ENCODE measurements around the gene TNS1. TPM values are rescaled to one million over a fixed set of nuclear protein-coding genes. Genes with fewer than 3 reads are reported as not detected.
A peak's percentile ranks its signal among the peaks of the same experiment; 100 is the strongest.

TNS1 gene
- total RNA-seq, 1 donor from 2014 or later: 828 TPM

- no peak overlapping the region for H3K4me3 ChIP-seq
- TF ChIP-seq CTCF (IDR thresholded peaks at IDR 0.05; ENCODE audit: borderline replicate concordance): no peak
- no peak overlapping the region for H3K27ac ChIP-seq (replicated peaks)
- intact Hi-C loops (cut with micrococcal nuclease): no loop called here
- no peaks in the 10 kb centered on the region for H3K9me3 ChIP-seq (replicated peaks)
- H3K27me3 ChIP-seq (ENCODE audit: low read depth): no peaks in the 10 kb centered on the region
- H3K36me3 ChIP-seq: no peaks in the 10 kb centered on the region
- peak; percentile 2 for DNase-seq
- peaks cover 60% of the 10 kb centered on the region for H3K4me1 ChIP-seq
These were observed 10.7 kb downstream of the TNS1 start for GRCh38 chr2:217992061-217992460.

GRCh38 chr2:217990791-217991465 lies 11.9 kb downstream of the TNS1 start:
- peaks cover 57% of the 10 kb centered on the region for H3K4me1 ChIP-seq

GRCh38 chr2:217990389-217990788 lies 12.4 kb downstream of the TNS1 start:
- no peak for TF ChIP-seq CTCF (IDR thresholded peaks at IDR 0.05; ENCODE audit: borderline replicate concordance)
- H3K9me3 ChIP-seq (replicated peaks): no peaks in the 10 kb centered on the region
- DNase-seq: peak; percentile 12
- no peak overlapping the region for H3K4me3 ChIP-seq
- intact Hi-C loops (cut with micrococcal nuclease): no loop called here
- H3K36me3 ChIP-seq: no peaks in the 10 kb centered on the region
- no peaks in the 10 kb centered on the region for H3K27me3 ChIP-seq (ENCODE audit: low read depth)
- peaks cover 57% of the 10 kb centered on the region for H3K4me1 ChIP-seq
- H3K27ac ChIP-seq (replicated peaks): no peak overlapping the region

More at GRCh38 chr2:217990791-217991465, 11.9 kb downstream of the TNS1 start:
- no peaks in the 10 kb centered on the region for H3K9me3 ChIP-seq (replicated peaks)
- DNase-seq: peak; percentile 14
- no peak for TF ChIP-seq CTCF (IDR thresholded peaks at IDR 0.05; ENCODE audit: borderline replicate concordance)
- H3K27ac ChIP-seq (replicated peaks): no peak overlapping the region
- H3K36me3 ChIP-seq: no peaks in the 10 kb centered on the region
- no peaks in the 10 kb centered on the region for H3K27me3 ChIP-seq (ENCODE audit: low read depth)
- intact Hi-C loops (cut with micrococcal nuclease): no loop called here
- no peak overlapping the region for H3K4me3 ChIP-seq

GRCh38 chr2:217989221-217989948 lies 13.4 kb downstream of the TNS1 start:
- Histone ChIP-seq H3K4me3 (peak overlapping the region; percentile 43), H3K4me1 (peaks cover 54% of the 10 kb centered on the region), H3K27ac (replicated peaks) (peak overlapping the region; percentile 84), H3K36me3 (no peaks in the 10 kb centered on the region), H3K9me3 (replicated peaks) (no peaks in the 10 kb centered on the region), H3K27me3 (ENCODE audit: low read depth) (no peaks in the 10 kb centered on the region)
- intact Hi-C loops (cut with micrococcal nuclease): loop anchor here (2.0 to 5.0 kb wide), 3 partner anchors 37 to 201 kb away; no protein-coding TSS in a partner anchor
- peak; percentile 9 for DNase-seq
- no peak for TF ChIP-seq CTCF (IDR thresholded peaks at IDR 0.05; ENCODE audit: borderline replicate concordance)

GRCh38 chr2:217988840-217989204 lies 14.0 kb downstream of the TNS1 start:
- H3K4me3 ChIP-seq: peak overlapping the region; percentile 43
- H3K4me1 ChIP-seq: peaks cover 53% of the 10 kb centered on the region
- no peaks in the 10 kb centered on the region for H3K36me3 ChIP-seq
- H3K27ac ChIP-seq (replicated peaks): peak overlapping the region; percentile 84
- intact Hi-C loops (cut with micrococcal nuclease): loop anchor here (2.0 to 5.0 kb wide), 3 partner anchors 37 to 200 kb away; no protein-coding TSS in a partner anchor
- DNase-seq: peak; percentile 46
- H3K9me3 ChIP-seq (replicated peaks): no peaks in the 10 kb centered on the region
- H3K27me3 ChIP-seq (ENCODE audit: low read depth): no peaks in the 10 kb centered on the region
- TF ChIP-seq CTCF (IDR thresholded peaks at IDR 0.05; ENCODE audit: borderline replicate concordance): no peak
